Measurements from ENCODE around the gene ATP6V0B.

The ATP6V0B gene

DNA sequence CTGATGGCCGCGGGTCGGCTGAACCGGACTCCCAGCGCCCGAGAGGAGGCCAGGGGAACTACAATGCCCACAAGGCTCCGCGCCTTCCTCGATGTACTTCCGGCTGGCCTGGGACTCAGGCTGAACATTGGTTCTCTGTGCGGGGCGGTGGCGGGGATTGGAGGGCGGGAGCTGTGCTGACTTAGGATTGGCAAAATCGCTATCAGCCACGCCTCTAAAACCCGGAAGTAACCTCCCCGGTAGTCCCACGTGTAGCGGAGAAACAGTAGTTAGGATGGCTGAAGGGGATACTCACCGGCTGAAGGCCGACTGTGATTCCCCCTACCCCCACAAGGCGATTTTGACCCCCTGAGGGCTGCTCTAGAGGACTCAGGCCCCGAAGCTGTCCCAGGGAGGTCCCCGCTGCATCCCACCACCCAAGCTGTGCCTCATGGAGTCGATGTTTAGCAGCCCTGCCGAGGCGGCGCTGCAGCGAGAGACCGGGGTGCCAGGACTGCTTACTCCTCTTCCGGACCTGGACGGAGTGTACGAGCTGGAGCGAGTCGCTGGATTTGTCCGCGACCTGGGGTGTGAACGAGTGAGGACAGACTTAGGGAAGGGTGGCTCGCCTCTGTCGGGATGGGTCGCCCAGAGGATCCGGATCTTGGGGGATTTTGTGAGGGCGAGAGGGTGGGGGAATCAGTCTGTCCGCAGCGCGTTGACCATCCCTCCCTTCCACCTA lies 4.9 kb upstream of the ATP6V0B start, which contains the start of gene DPH2:
DPH2 (plus strand) TSS at position 265 of the 721 bp plus-strand sequence; CDS start at position 431, 166 bp downstream.
- DNase-seq (ENCODE audit: low spot score) = peak; percentile 96

DNA sequence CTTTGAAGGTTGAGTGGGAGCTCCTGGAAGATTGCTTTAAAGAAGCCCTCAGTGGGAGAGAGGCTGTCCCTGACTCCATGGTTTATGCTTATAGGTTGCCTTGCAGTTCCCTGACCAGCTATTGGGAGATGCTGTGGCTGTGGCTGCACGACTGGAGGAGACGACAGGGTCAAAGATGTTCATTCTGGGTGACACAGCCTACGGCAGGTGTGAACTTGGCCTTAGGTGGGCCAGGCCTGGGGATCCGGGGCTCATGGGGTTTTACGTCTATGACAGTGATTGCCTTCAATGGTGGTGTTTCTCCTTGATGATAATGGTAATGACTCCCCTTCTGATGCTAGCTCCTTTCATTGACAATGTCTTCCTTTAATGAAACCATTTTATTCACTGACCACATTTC lies 4.3 kb upstream of the ATP6V0B start:
- DNase-seq (ENCODE audit: low spot score) = no peak

DNA sequence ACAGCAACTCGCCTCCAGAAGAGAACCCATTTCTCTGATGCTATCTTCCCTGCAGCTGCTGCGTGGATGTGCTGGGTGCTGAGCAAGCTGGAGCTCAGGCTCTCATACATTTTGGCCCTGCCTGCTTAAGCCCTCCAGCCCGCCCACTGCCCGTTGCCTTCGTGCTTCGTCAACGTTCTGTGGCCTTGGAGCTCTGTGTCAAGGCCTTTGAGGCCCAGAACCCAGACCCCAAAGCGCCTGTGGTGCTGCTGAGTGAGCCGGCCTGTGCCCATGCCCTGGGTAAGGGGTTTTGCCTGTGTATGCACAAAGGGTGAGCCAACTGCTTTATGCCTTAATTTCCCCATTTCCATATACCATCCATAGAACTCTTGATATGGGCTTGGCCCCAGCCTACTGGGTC lies 3.8 kb upstream of the ATP6V0B start:
- no peak for DNase-seq (ENCODE audit: low spot score)

DNA sequence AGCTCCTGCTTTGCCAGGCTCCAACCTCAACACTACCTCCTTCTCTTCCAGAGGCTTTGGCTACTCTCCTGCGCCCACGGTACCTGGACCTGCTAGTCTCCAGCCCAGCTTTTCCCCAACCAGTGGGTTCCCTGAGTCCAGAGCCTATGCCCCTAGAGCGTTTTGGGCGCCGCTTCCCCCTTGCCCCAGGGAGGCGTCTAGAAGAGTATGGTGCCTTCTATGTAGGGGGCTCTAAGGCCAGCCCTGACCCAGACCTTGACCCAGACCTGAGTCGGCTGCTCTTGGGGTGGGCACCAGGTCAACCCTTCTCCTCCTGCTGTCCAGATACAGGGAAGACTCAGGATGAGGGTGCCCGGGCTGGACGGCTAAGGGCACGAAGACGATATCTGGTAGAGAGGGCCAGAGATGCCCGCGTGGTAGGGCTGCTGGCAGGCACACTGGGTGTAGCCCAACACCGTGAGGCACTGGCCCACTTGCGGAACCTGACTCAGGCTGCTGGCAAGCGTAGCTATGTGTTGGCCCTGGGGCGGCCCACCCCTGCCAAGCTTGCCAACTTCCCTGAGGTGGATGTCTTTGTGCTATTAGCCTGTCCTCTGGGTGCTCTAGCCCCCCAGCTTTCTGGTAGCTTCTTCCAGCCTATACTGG lies 3.3 kb upstream of the ATP6V0B start:
- DNase-seq (ENCODE audit: low spot score) = no peak

DNA sequence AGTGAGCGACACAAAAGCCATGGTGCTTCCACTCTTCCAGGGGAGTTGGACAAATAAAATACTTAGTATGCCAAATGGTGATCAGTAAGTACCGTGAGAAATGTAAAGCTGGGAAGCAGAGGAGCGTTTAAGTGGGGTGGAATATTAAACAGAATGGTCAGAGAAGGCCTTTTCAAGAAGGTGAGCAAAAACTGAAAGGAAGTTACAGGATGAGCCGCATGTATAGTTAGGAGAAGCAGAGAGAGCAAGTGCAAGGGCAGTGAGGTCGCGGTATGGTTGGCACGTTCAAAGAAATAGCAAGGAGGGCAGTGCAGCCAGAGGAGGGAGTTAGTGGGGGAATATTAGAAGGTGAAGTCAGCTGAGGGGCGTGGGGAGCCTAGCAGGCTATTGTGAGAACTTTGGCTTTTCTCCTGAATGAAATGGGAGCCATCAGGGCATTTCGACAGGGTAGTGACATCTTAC lies 748 bp upstream of the ATP6V0B start:
- no peak for DNase-seq (ENCODE audit: low spot score)

DNA sequence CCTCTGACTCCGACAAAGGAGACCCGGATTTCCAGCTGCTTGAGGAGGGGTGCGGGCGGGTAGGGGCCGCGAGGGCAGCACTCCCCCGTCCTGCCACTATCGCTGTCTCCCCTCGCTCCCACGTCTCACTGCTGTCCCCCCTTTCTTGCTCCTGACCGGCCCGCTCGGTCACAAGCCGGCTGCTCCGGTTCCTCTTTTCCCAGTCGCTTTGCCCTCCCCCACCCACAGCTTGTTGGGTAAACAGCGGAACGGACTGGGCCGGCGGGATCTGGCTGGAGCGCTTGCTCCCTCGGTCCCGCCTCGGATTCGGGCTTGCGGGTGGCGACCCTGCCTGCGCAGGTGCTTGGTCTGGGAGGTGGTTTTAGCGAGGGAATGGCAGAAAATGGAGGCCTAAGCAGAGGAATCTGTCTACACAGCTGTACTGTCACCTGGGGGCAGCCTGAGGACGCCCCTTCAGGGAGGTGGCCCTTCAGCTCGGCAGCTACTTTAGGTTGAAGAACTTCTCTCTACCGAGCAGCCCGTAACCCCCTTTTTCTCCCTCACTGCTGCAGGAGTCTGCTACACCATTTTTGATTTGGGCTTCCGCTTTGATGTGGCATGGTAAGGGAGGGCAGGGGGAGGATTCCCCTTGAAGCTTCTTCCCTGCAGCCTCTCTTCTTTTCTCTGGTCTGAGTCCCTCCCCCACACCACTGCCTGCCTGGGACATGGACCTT lies 645 bp downstream of the ATP6V0B start:
- DNase-seq (ENCODE audit: low spot score) = peak; percentile 29

DNA sequence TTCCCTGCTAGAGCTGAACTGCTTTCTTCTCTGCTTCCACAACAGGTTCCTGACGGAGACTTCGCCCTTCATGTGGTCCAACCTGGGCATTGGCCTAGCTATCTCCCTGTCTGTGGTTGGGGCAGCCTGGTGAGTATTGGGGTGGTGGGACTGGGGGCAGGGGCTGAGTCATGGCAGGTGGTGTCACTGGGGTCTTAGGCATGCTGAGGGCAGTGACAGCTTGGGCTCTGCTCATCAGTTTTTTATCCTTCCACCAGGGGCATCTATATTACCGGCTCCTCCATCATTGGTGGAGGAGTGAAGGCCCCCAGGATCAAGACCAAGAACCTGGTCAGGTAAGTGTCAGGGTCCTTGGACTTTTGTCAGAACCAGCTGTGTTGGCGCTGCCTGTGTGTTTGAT lies 1.3 kb downstream of the ATP6V0B start:
- no peak for DNase-seq (ENCODE audit: low spot score)

DNA sequence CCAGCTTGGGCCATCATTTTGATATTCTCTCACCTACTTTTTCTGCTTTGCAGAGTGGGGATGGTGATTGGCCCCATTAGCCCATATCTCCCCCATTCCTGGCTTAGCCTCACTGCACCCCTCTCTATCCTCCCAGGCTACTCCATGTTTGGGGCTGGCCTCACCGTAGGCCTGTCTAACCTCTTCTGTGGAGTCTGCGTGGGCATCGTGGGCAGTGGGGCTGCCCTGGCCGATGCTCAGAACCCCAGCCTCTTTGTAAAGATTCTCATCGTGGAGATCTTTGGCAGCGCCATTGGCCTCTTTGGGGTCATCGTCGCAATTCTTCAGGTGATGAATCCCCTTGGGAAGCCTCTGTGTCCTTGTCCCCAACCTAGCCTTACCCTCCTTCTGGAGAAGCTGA lies 2.1 kb downstream of the ATP6V0B start:
- no peak for DNase-seq (ENCODE audit: low spot score)

DNA sequence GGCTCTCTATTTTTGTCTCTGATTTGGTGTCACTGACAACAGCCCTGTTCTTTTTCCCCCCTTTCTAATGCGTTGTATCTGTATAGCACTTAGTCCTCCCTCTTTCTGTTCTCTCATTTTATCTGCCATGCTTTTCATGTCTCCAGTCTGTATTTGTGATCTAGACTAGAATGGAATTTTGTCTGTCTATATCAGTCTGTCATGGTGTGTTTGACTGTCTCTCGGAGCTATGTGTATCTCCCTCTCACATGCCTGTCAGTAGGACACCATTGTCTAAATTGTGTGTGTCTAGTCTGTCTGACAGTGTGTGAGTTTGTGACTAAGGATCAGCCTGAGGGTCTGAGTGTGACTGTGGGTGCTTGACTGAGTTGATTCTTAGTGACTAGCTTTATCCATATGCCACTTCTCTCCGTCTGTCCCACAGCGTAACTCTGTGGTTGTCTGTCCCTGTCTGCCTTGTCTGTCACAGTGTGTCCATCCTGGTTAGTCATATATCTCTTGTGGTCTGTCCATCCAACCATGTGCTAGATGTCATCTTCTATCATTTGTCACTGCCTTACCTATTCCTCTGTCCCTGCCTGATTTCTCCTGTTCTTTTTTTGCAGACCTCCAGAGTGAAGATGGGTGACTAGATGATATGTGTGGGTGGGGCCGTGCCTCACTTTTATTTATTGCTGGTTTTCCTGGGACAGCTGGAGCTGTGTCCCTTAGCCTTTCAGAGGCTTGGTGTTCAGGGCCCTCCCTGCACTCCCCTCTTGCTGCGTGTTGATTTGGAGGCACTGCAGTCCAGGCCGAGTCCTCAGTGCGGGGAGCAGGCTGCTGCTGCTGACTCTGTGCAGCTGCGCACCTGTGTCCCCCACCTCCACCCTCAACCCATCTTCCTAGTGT lies 2.9 kb downstream of the ATP6V0B start:
- DNase-seq (ENCODE audit: low spot score) = no peak

DNA sequence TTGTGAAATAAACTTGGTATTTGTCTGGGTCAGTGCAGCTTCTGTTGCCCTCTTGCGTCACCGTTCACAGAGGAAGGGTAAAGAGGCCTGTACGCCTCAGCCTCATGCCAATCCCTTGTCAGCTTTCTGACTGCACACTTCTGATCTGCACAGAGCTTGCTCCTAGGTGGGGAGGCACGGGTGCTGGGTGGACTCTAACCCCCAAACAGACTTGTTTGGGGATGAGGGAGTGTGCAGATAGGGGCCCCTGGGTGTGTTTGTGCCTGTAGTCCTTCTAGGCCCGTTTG lies 3.4 kb downstream of the ATP6V0B start:
- DNase-seq (ENCODE audit: low spot score) = no peak

DNA sequence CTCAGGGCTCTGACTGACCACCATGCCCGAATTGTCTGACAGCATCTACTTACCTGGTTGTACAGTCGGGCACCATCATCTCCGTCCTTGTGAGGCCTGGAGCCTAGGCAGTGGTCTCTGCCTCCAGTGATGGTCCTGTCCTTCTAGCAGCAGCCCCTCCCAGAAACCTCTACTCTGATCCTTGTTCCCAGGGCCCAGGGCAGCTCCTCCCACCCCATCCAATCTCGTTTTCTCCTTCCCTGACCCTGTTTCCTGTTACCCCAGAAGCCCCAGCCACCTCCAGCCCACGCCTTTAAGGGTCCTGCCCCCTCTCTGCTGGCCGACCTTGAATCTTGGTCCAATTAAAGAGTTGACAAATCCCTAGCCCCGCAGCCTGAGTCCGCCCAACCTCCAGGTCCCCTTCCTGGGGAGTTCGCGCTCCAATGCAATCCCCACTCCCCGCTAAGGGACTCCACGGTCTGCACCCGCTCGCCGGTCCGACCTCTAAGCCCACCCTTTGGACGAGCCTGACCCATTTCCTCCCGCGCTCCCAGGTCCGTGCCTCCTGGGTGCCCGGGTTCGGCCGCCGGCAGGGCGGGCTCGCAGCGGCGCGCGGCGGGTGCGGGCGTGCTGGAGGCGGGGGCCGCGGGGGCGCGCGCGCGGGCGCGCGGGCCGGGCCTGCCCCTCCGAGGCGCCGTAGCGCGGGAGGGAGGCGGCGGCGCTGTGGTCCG lies 3.9 kb downstream of the ATP6V0B start, which contains the start of gene B4GALT2:
B4GALT2 (plus strand) TSS at position 660 of the 710 bp plus-strand sequence. CDS start 1,951 bp downstream, outside the sequence.
- DNase-seq (ENCODE audit: low spot score) = no peak

DNA sequence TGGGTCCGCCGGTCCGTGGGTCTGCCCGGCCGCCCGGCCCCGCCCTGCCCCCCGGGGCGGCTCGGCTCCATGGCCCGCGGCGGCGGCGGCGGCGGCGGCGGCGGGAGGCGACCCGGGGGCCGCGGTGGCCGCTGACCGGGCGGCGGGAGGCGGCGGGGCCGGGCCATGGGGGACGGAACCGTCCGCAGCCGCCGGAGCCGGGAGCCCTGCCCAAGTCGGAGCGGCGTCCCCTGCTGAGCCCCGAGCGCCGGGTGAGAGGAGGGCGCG lies 4.4 kb downstream of the ATP6V0B start:
- DNase-seq (ENCODE audit: low spot score) = no peak

DNA sequence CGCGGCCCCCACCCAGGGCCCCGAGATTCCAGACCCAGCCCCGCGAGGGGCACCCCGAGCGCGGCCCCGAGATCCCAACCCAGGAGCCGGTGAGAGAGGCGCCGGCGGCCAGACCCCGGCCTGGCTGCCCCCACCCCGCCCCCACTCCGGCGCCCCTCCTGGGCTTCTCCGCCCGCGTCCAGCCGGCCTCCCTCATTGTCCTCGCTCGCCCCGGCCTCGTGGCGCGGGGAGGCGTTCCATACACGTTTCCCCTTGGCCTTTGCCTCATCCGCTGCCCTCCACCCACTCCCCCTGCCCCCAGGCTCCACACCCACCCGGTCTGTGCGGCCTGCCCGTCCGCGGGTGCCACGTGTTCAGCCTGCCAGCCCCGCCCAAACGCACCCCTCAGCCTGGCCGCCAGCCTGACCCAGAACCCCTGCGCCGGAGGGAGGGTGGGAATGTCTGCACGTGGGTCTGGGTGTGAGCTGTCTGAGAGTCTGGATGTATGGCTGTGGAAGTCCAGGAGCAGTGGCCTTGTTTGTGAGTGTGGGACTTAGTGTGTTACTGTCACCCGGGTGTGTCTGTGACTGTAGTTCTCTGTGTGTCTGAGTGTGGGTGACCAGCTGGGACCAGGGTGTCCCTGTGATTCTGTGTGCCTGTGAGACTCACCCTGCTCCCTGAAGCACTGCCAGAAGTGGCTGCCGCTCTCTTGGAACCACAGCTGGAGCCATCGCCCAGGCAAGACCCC lies 4.9 kb downstream of the ATP6V0B start:
- DNase-seq (ENCODE audit: low spot score) = no peak

DNA sequence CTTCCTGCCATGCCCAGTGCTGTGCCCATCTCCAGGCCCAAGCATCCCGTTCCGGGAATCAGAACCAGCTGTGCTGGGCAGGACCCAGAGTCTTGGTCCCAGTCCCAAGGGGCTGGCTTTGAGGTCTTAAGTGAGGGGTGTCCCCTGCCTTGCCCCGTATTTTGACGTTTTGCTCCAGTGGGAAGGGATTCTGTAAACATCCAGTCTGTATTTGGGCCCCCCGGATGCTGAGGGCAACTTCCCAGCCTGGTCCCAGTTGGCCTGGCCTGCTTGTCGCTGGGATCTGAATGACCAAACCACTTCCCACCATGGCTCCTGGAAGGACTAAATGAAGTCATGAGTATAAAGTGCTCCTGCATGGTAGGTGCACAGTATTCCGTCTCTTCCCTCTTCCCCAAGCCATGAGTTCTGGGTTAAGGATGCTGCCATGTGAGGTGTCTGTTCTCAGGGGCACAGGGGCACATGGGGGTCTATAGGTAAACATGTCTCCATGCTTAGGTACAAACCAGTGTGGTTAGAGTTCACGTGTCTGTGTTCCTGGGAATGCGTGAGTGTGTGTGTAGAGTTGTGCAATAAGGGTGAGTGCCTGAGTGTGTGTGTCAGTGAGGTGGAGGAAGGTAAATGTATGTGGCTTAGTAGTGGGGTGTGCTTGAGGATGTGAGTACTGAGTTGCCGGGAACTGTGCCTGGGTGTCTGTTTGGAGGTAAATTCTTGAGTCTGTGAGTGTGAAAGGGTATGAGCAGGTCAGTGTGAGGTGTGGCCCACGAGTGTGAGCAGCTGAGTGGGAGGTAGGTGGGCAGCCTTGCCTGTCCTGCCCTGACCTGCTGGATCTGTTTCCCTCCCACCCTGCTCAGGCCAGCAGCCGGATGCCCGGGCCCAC lies 5.7 kb downstream of the ATP6V0B start:
- DNase-seq (ENCODE audit: low spot score) = no peak

DNA sequence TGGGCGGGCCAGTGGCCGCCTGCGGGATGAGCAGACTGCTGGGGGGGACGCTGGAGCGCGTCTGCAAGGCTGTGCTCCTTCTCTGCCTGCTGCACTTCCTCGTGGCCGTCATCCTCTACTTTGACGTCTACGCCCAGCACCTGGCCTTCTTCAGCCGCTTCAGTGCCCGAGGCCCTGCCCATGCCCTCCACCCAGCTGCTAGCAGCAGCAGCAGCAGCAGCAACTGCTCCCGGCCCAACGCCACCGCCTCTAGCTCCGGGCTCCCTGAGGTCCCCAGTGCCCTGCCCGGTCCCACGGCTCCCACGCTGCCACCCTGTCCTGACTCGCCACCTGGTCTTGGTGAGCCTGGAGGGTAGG lies 6.4 kb downstream of the ATP6V0B start:
- no peak for DNase-seq (ENCODE audit: low spot score)

DNA sequence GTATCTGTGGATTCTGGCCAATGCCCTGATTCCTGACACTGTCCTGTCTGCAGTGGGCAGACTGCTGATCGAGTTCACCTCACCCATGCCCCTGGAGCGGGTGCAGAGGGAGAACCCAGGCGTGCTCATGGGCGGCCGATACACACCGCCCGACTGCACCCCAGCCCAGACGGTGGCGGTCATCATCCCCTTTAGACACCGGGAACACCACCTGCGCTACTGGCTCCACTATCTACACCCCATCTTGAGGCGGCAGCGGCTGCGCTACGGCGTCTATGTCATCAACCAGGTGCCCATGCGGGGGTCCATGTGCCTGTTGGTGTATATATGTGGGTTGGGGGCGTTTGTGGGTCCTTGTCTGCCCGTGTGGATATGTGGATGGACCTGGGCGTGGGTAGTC lies 6.9 kb downstream of the ATP6V0B start:
- no peak for DNase-seq (ENCODE audit: low spot score)

DNA sequence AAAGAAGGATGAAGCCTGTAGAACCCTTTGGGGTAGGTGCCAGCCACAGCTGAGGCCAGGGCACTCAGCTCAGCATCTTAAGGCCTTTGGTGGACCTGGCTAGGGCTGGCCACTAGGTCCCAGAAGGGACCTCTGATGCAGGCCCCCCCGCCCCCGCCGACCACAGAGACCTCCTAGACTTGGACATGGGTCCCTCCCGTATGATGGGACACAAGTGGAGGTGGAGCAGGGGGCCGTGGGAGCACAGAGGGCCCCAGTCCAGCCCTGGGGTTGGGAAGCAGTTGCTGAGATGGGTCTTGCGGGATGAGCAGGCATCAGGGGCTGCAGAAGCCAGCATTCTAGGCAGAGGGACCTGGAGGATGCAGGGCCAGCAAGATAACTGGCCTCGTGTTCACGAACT lies 7.5 kb downstream of the ATP6V0B start:
- no peak for DNase-seq (ENCODE audit: low spot score)

DNA sequence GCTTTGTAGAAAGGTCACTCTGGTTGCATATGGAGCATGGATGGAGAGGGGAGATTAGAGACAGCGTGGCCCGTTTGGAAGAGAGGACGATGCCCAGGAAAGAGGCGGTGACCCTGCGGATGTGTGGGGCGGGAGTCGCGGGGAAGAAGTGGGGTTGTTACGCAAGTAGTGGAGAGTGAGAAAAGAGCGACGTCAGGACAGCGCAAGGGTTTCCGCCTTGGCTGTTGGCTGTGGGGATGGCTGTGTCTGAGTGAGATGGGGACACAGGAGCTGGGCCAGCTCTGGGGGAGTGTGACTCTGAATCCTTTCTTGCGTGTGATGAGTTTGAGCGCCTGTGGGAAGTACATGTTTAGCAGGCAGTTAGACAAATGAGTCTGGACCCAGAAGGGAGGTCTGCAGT lies 8.0 kb downstream of the ATP6V0B start:
- no peak for DNase-seq (ENCODE audit: low spot score)

DNA sequence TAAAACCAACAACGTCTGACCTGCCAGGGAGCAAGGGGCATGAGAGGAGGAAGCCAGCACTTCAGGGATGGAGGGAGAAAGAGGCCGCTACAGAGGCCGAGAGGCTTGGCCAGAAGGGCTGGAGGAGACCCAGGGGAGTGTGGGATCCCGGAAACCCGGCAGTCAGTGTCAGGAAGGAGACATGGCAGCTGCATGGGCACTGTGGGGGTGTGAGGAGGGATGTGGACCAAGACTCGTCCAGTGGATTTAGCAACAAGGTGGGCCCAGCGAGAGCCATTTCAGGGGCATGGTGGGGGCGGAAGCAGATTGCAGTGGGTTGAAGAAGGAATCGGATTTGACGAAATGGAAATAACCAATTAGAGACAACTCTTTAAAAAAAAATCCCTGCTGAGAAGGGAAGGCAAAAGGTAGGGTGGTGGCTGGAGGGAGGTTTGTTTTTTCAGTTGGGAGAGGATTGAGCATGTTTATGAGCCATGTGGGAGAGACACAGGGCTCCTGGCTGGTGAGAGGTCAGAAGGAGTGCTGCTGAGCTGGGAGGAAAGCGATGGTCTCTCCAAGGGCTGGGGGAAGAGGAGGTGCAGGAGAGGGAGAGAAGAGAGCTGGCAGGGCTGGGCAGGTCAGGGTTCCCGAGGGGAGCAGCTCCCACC lies 8.6 kb downstream of the ATP6V0B start:
- DNase-seq (ENCODE audit: low spot score) = no peak

DNA sequence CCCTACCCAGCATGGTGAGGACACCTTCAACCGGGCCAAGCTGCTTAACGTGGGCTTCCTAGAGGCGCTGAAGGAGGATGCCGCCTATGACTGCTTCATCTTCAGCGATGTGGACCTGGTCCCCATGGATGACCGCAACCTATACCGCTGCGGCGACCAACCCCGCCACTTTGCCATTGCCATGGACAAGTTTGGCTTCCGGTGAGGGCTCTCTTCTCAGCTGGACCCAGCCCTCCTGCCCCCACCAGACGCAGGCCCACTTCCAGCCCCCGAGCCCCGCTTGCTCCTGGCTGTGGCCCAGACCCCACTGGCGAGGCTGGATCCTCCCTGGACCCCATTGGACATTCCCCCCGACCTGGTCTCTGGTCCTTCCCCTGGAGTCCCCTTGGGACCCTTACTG lies 10.1 kb downstream of the ATP6V0B start:
- DNase-seq (ENCODE audit: low spot score) = no peak
